ENCODE data around the gene PIMREG.

The PIMREG gene

GRCh38 chr17:6470751-6471521 is 26.7 kb downstream of the PIMREG start:
- Histone ChIP-seq H3K4me1 (ENCODE audit: control insufficient read depth in 1 of 2, insufficient read depth in 2 of 2, low read length in 2 of 2) (no peaks in the 10 kb centered on the region), H3K9me3 (ENCODE audit: control insufficient read depth in 1 of 2, low read length in 2 of 2) (no peaks in the 10 kb centered on the region), H3K9ac (ENCODE audit: low read depth in 1 of 2, low read length in 2 of 2) (no peak overlapping the region), H3K27me3 (ENCODE audit: control insufficient read depth in 1 of 2, insufficient read depth in 2 of 2, low read length in 2 of 2) (no peaks in the 10 kb centered on the region), H3K36me3 (ENCODE audit: control insufficient read depth in 1 of 2, insufficient read depth in 2 of 2, low read length in 2 of 2) (no peaks in the 10 kb centered on the region), H3K4me3 (ENCODE audit: low read depth in 1 of 2, low read length in 2 of 2) (no peak overlapping the region), H3K27ac (ENCODE audit: low read depth, low read length) (no peak overlapping the region)

GRCh38 chr17:6471531-6472465 is 27.5 kb downstream of the PIMREG start:
- Histone ChIP-seq H3K4me1 (ENCODE audit: control insufficient read depth in 1 of 2, insufficient read depth in 2 of 2, low read length in 2 of 2) (no peaks in the 10 kb centered on the region), H3K9ac (ENCODE audit: low read depth in 1 of 2, low read length in 2 of 2) (no peak overlapping the region), H3K27ac (ENCODE audit: low read depth, low read length) (no peak overlapping the region)

GRCh38 chr17:6472517-6472916 is 28.3 kb downstream of the PIMREG start:
- Histone ChIP-seq H3K4me3 (ENCODE audit: low read depth in 1 of 2, low read length in 2 of 2) (no peak overlapping the region), H3K9me3 (ENCODE audit: control insufficient read depth in 1 of 2, low read length in 2 of 2) (no peaks in the 10 kb centered on the region), H3K9ac (ENCODE audit: low read depth in 1 of 2, low read length in 2 of 2) (no peak overlapping the region), H3K27me3 (ENCODE audit: control insufficient read depth in 1 of 2, insufficient read depth in 2 of 2, low read length in 2 of 2) (no peaks in the 10 kb centered on the region), H3K27ac (ENCODE audit: low read depth, low read length) (no peak overlapping the region), H3K4me1 (ENCODE audit: control insufficient read depth in 1 of 2, insufficient read depth in 2 of 2, low read length in 2 of 2) (no peaks in the 10 kb centered on the region), H3K36me3 (ENCODE audit: control insufficient read depth in 1 of 2, insufficient read depth in 2 of 2, low read length in 2 of 2) (no peaks in the 10 kb centered on the region)

More at GRCh38 chr17:6471531-6472465, 27.5 kb downstream of the PIMREG start:
- Histone ChIP-seq H3K9me3 (ENCODE audit: control insufficient read depth in 1 of 2, low read length in 2 of 2) (no peaks in the 10 kb centered on the region), H3K4me3 (ENCODE audit: low read depth in 1 of 2, low read length in 2 of 2) (no peak overlapping the region), H3K36me3 (ENCODE audit: control insufficient read depth in 1 of 2, insufficient read depth in 2 of 2, low read length in 2 of 2) (no peaks in the 10 kb centered on the region), H3K27me3 (ENCODE audit: control insufficient read depth in 1 of 2, insufficient read depth in 2 of 2, low read length in 2 of 2) (no peaks in the 10 kb centered on the region)

GRCh38 chr17:6473128-6473767 is 29.0 kb downstream of the PIMREG start:
- Histone ChIP-seq H3K27me3 (ENCODE audit: control insufficient read depth in 1 of 2, insufficient read depth in 2 of 2, low read length in 2 of 2) (no peaks in the 10 kb centered on the region), H3K27ac (ENCODE audit: low read depth, low read length) (no peak overlapping the region), H3K36me3 (ENCODE audit: control insufficient read depth in 1 of 2, insufficient read depth in 2 of 2, low read length in 2 of 2) (no peaks in the 10 kb centered on the region), H3K9me3 (ENCODE audit: control insufficient read depth in 1 of 2, low read length in 2 of 2) (no peaks in the 10 kb centered on the region), H3K4me3 (ENCODE audit: low read depth in 1 of 2, low read length in 2 of 2) (no peak overlapping the region), H3K9ac (ENCODE audit: low read depth in 1 of 2, low read length in 2 of 2) (no peak overlapping the region), H3K4me1 (ENCODE audit: control insufficient read depth in 1 of 2, insufficient read depth in 2 of 2, low read length in 2 of 2) (no peaks in the 10 kb centered on the region)

GRCh38 chr17:6474376-6474775 is 30.1 kb downstream of the PIMREG start:
- Histone ChIP-seq H3K27me3 (ENCODE audit: control insufficient read depth in 1 of 2, insufficient read depth in 2 of 2, low read length in 2 of 2) (no peaks in the 10 kb centered on the region), H3K4me1 (ENCODE audit: control insufficient read depth in 1 of 2, insufficient read depth in 2 of 2, low read length in 2 of 2) (no peaks in the 10 kb centered on the region), H3K27ac (ENCODE audit: low read depth, low read length) (no peak overlapping the region), H3K9ac (ENCODE audit: low read depth in 1 of 2, low read length in 2 of 2) (no peak overlapping the region), H3K4me3 (ENCODE audit: low read depth in 1 of 2, low read length in 2 of 2) (no peak overlapping the region), H3K9me3 (ENCODE audit: control insufficient read depth in 1 of 2, low read length in 2 of 2) (no peaks in the 10 kb centered on the region), H3K36me3 (ENCODE audit: control insufficient read depth in 1 of 2, insufficient read depth in 2 of 2, low read length in 2 of 2) (no peaks in the 10 kb centered on the region)

- Histone ChIP-seq H3K9ac (ENCODE audit: low read depth in 1 of 2, low read length in 2 of 2) (no peak overlapping the region), H3K36me3 (ENCODE audit: control insufficient read depth in 1 of 2, insufficient read depth in 2 of 2, low read length in 2 of 2) (no peaks in the 10 kb centered on the region), H3K4me3 (ENCODE audit: low read depth in 1 of 2, low read length in 2 of 2) (no peak overlapping the region), H3K4me1 (ENCODE audit: control insufficient read depth in 1 of 2, insufficient read depth in 2 of 2, low read length in 2 of 2) (no peaks in the 10 kb centered on the region), H3K27ac (ENCODE audit: low read depth, low read length) (no peak overlapping the region), H3K27me3 (ENCODE audit: control insufficient read depth in 1 of 2, insufficient read depth in 2 of 2, low read length in 2 of 2) (no peaks in the 10 kb centered on the region), H3K9me3 (ENCODE audit: control insufficient read depth in 1 of 2, low read length in 2 of 2) (no peaks in the 10 kb centered on the region)
Measured at GRCh38 chr17:6474906-6475305, 30.7 kb downstream of the PIMREG start.

- H3K27ac ChIP-seq (ENCODE audit: low read depth, low read length) = no peak overlapping the region
- no peak overlapping the region for H3K4me3 ChIP-seq (ENCODE audit: low read depth in 1 of 2, low read length in 2 of 2)
- no peaks in the 10 kb centered on the region for H3K36me3 ChIP-seq (ENCODE audit: control insufficient read depth in 1 of 2, insufficient read depth in 2 of 2, low read length in 2 of 2)
- H3K9me3 ChIP-seq (ENCODE audit: control insufficient read depth in 1 of 2, low read length in 2 of 2) = no peaks in the 10 kb centered on the region
- no peaks in the 10 kb centered on the region for H3K27me3 ChIP-seq (ENCODE audit: control insufficient read depth in 1 of 2, insufficient read depth in 2 of 2, low read length in 2 of 2)
- no peaks in the 10 kb centered on the region for H3K4me1 ChIP-seq (ENCODE audit: control insufficient read depth in 1 of 2, insufficient read depth in 2 of 2, low read length in 2 of 2)
- H3K9ac ChIP-seq (ENCODE audit: low read depth in 1 of 2, low read length in 2 of 2) = no peak overlapping the region
Measured at GRCh38 chr17:6475411-6475810, 31.2 kb downstream of the PIMREG start.

- Histone ChIP-seq H3K36me3 (ENCODE audit: control insufficient read depth in 1 of 2, insufficient read depth in 2 of 2, low read length in 2 of 2) (no peaks in the 10 kb centered on the region), H3K27ac (ENCODE audit: low read depth, low read length) (no peak overlapping the region), H3K27me3 (ENCODE audit: control insufficient read depth in 1 of 2, insufficient read depth in 2 of 2, low read length in 2 of 2) (no peaks in the 10 kb centered on the region), H3K4me1 (ENCODE audit: control insufficient read depth in 1 of 2, insufficient read depth in 2 of 2, low read length in 2 of 2) (no peaks in the 10 kb centered on the region), H3K4me3 (ENCODE audit: low read depth in 1 of 2, low read length in 2 of 2) (no peak overlapping the region), H3K9ac (ENCODE audit: low read depth in 1 of 2, low read length in 2 of 2) (no peak overlapping the region), H3K9me3 (ENCODE audit: control insufficient read depth in 1 of 2, low read length in 2 of 2) (no peaks in the 10 kb centered on the region)
Measured at GRCh38 chr17:6476076-6476809, 32.0 kb downstream of the PIMREG start.

GRCh38 chr17:6476810-6477179 is 32.5 kb downstream of the PIMREG start:
- H3K4me1 ChIP-seq (ENCODE audit: control insufficient read depth in 1 of 2, insufficient read depth in 2 of 2, low read length in 2 of 2) = no peaks in the 10 kb centered on the region
- no peak overlapping the region for H3K9ac ChIP-seq (ENCODE audit: low read depth in 1 of 2, low read length in 2 of 2)
- no peak overlapping the region for H3K4me3 ChIP-seq (ENCODE audit: low read depth in 1 of 2, low read length in 2 of 2)
- no peak overlapping the region for H3K27ac ChIP-seq (ENCODE audit: low read depth, low read length)
- no peaks in the 10 kb centered on the region for H3K36me3 ChIP-seq (ENCODE audit: control insufficient read depth in 1 of 2, insufficient read depth in 2 of 2, low read length in 2 of 2)
- H3K9me3 ChIP-seq (ENCODE audit: control insufficient read depth in 1 of 2, low read length in 2 of 2) = no peaks in the 10 kb centered on the region
- no peaks in the 10 kb centered on the region for H3K27me3 ChIP-seq (ENCODE audit: control insufficient read depth in 1 of 2, insufficient read depth in 2 of 2, low read length in 2 of 2)

Measured in duodenal mucosa (tissue), 2 donors.